GM10266 (cell line): ENCODE data around the gene RSPH1.

Experiments
- DNase-seq: peaks from one replicate; pipeline ENCODE4 v3.0.0; 2012; ENCODE audit errors: extremely low spot score
- TF ChIP-seq, protein P1 (sequence below): IDR thresholded peaks from 2 replicates; pipeline ENCODE4 v1.5.1; 2012; ENCODE audit warnings: mild to moderate bottlenecking, low read depth; ENCODE audit not compliant: control insufficient read depth, insufficient read depth; ENCODE audit errors: missing control alignments

Gene RSPH1

GRCh38 chr21:42439284-42440186, 56.5 kb downstream of the RSPH1 start:
- TF ChIP-seq, protein P1, sequence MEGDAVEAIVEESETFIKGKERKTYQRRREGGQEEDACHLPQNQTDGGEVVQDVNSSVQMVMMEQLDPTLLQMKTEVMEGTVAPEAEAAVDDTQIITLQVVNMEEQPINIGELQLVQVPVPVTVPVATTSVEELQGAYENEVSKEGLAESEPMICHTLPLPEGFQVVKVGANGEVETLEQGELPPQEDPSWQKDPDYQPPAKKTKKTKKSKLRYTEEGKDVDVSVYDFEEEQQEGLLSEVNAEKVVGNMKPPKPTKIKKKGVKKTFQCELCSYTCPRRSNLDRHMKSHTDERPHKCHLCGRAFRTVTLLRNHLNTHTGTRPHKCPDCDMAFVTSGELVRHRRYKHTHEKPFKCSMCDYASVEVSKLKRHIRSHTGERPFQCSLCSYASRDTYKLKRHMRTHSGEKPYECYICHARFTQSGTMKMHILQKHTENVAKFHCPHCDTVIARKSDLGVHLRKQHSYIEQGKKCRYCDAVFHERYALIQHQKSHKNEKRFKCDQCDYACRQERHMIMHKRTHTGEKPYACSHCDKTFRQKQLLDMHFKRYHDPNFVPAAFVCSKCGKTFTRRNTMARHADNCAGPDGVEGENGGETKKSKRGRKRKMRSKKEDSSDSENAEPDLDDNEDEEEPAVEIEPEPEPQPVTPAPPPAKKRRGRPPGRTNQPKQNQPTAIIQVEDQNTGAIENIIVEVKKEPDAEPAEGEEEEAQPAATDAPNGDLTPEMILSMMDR = no peak
- peak; percentile 38 for DNase-seq

DNA sequence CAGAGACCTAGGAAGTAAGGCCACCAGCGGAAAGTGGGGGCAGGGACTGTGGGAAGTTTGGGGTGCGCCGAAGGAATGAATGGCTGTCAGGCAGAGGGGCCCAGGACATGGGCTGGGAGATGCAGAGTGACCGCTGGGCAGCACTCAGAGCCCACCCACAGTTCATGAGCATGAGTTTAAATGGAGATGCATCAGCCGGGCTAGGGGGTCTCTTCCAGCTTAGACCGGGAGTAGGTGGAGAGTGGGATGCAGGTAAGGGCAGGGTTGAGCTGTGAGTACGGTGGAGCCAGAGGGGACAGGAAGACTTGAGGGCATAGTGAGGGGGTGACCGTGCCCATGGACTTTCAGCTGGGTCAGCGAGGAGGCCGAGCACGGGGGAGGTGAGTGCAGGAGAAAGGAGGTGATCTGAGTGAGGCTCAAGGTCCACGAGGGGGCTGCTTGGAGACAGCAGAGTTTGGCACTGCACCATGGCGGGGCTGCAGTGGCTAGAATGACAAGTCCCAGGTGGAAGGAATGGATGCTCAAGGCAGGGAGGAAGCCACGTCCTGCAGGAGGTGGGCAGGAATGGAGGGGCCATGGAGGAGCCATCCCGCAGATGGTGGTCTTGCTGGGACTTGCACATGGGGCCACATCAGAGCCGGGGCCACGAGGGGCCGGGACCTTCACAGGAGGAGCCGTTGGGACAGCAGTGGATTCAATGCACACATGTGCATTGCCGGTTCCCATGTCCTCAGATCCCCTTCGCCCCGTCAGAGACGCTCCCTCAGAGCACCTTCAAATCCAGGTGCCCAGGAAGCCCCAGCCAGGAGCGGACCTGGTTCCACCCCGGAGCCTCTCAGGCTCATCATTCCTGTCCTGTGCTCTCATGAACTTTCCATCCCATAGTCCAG, 57.5 kb downstream of the RSPH1 start:
- DNase-seq = no peak
- TF ChIP-seq, protein P1 = no peak

- TF ChIP-seq, protein P1 = no peak
- no peak for DNase-seq
Observed at GRCh38 chr21:42437786-42438185, 58.2 kb downstream of the RSPH1 start.

DNA sequence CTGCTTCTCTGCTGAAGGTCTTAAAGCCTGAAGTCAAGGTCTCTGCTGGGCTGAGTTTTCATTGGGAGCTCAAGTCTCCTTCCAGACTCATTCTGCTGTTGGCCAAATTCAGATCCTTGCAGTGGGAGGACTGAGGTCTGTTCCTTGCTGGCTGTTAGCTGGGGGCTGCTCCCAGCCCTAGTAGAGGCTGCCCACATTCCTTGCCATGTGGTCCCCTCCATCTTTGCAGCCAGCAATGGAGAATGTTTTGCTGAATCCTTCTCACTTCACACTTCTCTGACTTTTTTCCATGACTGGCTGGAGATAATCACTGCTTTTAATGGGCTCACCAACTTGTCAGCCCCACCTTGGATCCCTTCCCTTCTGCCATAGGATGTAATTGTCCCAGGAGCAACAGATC, 59.1 kb downstream of the RSPH1 start:
- DNase-seq = no peak
- TF ChIP-seq, protein P1 = no peak

DNA sequence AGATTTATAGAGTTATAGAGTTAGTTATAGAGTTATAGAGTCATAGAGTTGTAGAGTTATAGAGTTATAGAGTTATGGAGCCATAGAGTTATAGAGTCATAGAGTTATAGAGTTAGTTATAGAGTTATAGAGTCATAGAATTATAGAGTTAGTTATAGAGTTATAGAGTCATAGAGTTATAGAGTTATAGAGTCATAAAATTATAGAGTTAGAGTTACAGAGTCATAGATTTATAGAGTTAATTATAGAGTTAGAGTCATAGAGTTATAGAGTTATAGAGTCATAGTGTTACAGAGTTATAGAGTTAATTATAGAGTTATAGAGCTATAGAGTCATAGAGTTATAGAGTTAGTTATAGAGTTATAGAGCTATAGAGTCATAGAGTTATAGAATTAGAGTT, 60.2 kb downstream of the RSPH1 start:
- DNase-seq = no peak
- TF ChIP-seq, protein P1 = no peak

DNA sequence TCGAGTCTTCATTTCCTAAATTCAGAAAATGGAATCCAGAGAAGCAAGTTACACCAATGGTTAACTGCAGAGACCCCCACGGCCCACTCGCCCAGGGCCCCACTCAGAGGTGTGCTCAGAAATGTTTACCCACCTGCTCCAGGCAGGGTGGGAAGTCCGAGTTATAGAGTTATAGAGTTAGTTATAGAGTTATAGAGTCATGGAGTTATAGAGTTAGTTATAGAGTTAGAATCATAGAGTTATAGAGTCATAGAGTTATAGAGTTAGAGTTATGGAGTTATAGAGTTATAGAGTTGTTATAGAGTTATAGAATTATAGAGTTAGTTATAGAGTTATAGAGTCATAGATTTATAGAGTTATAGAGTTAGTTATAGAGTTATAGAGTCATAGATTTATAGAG, 60.6 kb downstream of the RSPH1 start:
- TF ChIP-seq, protein P1 = no peak
- no peak for DNase-seq
